Epidermal melanocyte (primary cell): ENCODE data around the gene USP35.

ENCODE experiments used
- DNase-seq: peaks from one replicate; pipeline ENCODE4 v3.0.0; 2011; ENCODE audit warnings: low spot score; ENCODE audit not compliant: insufficient read length

Gene USP35

DNA sequence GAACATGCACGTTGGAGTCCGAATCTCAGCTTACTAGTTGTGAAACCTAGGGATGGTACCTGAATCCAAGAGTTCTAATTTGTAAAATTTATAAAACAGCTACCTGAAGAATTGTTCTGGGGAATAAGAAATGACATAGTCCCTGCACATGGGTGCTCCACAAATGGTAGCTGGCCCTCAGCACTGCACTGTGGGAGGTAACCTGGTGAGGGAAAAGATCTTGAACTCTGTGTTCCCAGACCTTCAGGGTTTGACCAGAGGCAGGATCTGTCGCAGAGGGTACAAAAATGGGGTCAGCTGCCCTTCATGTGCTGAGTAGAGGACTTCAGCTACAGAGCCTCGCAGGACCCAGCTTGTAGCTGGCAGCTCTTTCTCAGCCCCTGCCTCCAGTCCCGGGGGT, 73.5 kb downstream of the USP35 start:
- DNase-seq, result no peak

DNA sequence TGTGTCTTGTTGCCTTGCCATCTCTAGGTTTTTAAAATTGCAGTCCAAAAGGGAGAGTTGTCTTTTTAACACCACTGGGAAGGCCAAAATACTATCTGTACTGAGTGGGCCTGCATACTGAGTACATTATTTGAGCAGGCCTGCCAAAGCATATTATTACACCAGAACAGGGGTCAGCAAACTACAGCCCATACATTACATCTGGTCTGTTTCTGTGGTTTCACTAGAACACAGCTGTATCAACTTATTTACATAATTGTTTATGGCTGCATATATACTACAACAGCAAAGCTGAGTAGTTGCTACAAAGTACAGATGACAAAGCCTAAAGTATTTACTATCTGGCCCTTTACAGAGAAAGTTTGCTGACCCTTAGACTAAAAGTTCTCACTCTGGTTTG, 74.0 kb downstream of the USP35 start:
- DNase-seq, result no peak
